ENCODE measurements around the gene ARVCF.

Gene ARVCF

GRCh38 chr22:19973551-19974267, 42.9 kb downstream of the ARVCF start:
- DNase-seq (ENCODE audit: low spot score): no peak

- DNase-seq (ENCODE audit: low spot score): no peak
Observed at GRCh38 chr22:19972652-19973550, 43.7 kb downstream of the ARVCF start.

GRCh38 chr22:19972251-19972650, 44.4 kb downstream of the ARVCF start:
- no peak for DNase-seq (ENCODE audit: low spot score)

GRCh38 chr22:19971276-19972124, 45.1 kb downstream of the ARVCF start:
- no peak for DNase-seq (ENCODE audit: low spot score)

- peak; percentile 76 for DNase-seq (ENCODE audit: low spot score)
Observed at GRCh38 chr22:19970479-19971275, 45.9 kb downstream of the ARVCF start.

- DNase-seq (ENCODE audit: low spot score): no peak
Observed at GRCh38 chr22:19970031-19970478, 46.6 kb downstream of the ARVCF start.

GRCh38 chr22:19969141-19969928, 47.3 kb downstream of the ARVCF start:
- DNase-seq (ENCODE audit: low spot score): no peak

GRCh38 chr22:19968450-19968891, 48.2 kb downstream of the ARVCF start:
- DNase-seq (ENCODE audit: low spot score): no peak

GRCh38 chr22:19967850-19968449, 48.7 kb downstream of the ARVCF start:
- no peak for DNase-seq (ENCODE audit: low spot score)

- DNase-seq (ENCODE audit: low spot score): no peak
Observed at GRCh38 chr22:19966908-19967750, 49.5 kb downstream of the ARVCF start.

- DNase-seq (ENCODE audit: low spot score): peak; percentile 66
Observed at GRCh38 chr22:19965771-19966709, 50.6 kb downstream of the ARVCF start.

- no peak for DNase-seq (ENCODE audit: low spot score)
Observed at GRCh38 chr22:19964701-19965386, 51.8 kb downstream of the ARVCF start.

GRCh38 chr22:19963863-19964642, 52.6 kb downstream of the ARVCF start:
- DNase-seq (ENCODE audit: low spot score): no peak

- DNase-seq (ENCODE audit: low spot score): no peak
Observed at GRCh38 chr22:19962909-19963806, 53.5 kb downstream of the ARVCF start.

- DNase-seq (ENCODE audit: low spot score): peak; percentile 94
Observed at GRCh38 chr22:19962246-19962908, 54.2 kb downstream of the ARVCF start.
